SH-SY5Y (cell line): ENCODE measurements around the gene SFXN1.

Experiments
- GATA2 ChIP-seq: IDR thresholded peaks from 2 replicates; pipeline ENCODE4 v1.6.1; 2011; ENCODE audit warnings: mild to moderate bottlenecking, low read depth, low read length
- GATA3 ChIP-seq: IDR thresholded peaks from 2 replicates; pipeline ENCODE4 v1.6.1; 2011; ENCODE audit warnings: low read depth, mild to moderate bottlenecking, low read length, moderate library complexity

Gene SFXN1

DNA sequence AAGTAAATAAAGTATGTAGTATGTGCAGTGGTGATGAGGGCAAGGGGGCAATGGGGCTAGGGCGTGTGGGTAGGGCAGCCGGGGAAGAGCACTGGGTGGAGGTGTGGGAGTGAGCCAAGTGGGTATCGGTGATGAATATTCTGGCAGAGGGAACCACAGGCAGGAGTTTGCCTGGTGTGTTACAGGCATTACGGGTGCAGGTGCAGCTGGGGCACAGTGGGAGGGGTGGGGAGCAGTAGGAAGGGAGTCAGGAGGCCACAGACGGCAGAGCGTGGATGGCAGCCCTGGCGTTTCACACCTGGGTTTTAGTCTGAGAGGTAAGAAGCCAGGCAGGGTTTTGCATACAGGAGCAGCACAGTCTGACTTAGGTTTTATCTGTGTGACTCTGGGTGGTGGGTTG lies 35.4 kb downstream of the SFXN1 start:
- TF ChIP-seq GATA2 (no peak), GATA3 (no peak)

GRCh38 chr5:175516933-175517823 lies 38.8 kb downstream of the SFXN1 start:
- TF ChIP-seq GATA2 (no peak), GATA3 (no peak)

DNA sequence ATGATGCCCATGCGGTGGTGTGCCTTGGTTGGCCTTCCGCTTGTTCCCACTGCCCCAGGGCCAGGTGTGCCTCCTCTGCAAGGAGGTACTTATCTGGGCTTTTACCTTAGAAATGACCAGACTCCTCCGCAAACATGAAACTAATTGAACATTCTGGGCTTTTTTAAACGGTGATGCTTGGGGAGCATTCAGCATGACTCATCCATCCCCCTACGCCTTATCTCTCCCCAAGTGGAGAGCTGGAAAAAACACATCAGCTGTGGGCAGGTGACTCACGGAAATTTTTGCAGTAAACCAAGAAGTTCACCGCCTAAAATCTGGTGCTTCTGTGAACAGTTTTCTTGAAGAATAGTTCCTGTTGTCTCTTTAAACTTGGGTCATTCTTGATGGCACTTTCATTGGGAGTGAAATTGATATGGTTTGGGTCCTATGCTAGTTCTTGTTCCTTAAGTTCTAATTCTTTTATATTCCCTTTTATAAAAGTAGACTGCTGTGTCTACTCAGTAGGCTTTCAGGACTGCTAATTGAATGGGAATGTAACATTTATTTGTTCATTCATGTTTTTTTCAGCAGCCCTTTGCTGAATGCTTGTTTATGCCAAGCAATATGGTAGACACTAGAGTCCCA lies 39.6 kb downstream of the SFXN1 start:
- TF ChIP-seq GATA2 (no peak), GATA3 (no peak)

GRCh38 chr5:175519006-175519405 lies 40.6 kb downstream of the SFXN1 start:
- TF ChIP-seq GATA2, result no peak
- TF ChIP-seq GATA3, result no peak

DNA sequence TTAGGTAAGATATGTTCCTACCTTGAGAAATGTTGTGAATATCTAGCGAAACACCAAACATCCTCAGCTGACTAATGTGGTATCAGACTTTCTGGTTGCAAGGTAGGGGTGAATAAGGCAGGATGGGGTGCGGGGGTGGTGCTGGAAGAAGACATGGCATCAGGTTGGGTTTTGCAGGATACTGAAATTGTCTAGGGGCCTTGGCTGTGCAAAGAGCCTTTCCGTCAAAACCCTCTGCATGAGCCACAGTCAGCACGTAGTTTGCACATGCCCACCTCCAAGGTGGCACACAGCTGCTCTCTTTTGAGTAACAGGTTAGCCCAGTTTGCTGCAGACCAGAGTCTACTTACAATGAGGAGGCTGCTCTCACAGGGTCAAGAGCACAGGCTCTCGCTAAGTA lies 42.0 kb downstream of the SFXN1 start:
- TF ChIP-seq GATA2, result no peak
- no peak for TF ChIP-seq GATA3

DNA sequence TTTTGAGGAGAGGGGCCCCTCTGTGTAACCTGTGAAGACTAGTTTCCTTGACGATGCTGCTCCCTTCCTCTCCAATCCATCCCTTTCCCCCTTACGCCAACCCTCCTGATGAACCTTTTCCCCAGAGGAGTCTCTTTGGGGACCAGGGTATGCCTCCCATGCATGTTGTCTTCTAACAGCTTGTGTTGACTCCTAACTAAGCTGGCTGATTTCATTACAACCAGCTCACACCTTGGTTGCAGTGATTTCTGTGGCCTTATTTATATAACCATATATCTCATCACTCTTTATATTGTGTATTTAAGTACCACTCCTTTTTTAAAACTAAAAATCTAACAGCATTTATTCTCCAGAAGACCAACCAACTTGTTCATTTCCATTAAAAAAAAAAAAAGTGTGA lies 42.5 kb downstream of the SFXN1 start:
- no peak for TF ChIP-seq GATA3
- TF ChIP-seq GATA2, result no peak

DNA sequence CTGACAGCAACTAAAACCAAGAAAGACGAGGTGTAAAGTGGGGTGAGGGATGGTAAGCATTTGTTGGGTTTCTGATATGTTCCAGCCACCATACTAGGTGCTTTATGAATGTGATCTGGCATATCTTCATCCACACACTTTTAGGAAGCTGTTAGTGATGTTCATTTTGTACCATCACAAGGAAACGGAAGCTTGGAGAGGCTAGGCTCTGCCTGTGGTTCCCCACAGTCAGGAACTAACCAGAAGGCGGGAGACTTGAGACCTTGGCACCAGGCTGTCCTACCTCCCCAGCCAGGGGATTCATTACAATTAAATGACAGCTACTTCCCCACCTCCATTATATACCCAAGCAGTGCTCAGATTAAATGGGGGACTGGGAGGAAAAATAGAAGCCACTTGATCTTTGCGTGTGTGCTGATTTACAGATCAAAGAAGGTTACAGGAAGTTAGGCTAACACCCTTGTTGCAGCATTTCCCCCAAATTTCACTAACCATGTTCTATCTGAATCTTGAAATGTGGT lies 43.0 kb downstream of the SFXN1 start:
- no peak for TF ChIP-seq GATA2
- TF ChIP-seq GATA3, result no peak

GRCh38 chr5:175523292-175523691 lies 44.9 kb downstream of the SFXN1 start:
- TF ChIP-seq GATA2, result no peak
- no peak for TF ChIP-seq GATA3

- TF ChIP-seq GATA3 (no peak), GATA2 (no peak)
These were observed 45.9 kb downstream of the SFXN1 start for GRCh38 chr5:175524211-175524610.

DNA sequence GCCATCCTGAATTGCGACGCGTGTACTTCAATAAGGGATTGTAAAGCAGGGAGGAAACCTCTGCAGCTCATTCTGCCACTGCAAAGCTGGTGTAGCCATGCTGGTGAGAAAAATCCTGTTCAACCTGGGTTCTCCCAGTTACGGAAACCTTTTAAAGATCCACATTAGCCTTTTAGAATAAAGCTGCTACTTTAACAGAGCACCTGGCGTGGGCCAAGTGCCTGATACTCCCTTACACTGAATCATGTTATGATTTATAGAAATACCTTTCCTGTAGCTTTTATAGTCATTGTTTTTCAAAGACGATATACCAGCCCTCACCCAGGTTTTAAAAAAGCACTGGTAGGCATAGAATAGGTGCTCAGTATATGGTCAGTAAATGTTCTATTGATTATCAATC lies 48.3 kb downstream of the SFXN1 start:
- TF ChIP-seq GATA3 (no peak), GATA2 (no peak)

- TF ChIP-seq GATA3 (no peak), GATA2 (no peak)
These were observed 53.0 kb downstream of the SFXN1 start for GRCh38 chr5:175531361-175531760.

DNA sequence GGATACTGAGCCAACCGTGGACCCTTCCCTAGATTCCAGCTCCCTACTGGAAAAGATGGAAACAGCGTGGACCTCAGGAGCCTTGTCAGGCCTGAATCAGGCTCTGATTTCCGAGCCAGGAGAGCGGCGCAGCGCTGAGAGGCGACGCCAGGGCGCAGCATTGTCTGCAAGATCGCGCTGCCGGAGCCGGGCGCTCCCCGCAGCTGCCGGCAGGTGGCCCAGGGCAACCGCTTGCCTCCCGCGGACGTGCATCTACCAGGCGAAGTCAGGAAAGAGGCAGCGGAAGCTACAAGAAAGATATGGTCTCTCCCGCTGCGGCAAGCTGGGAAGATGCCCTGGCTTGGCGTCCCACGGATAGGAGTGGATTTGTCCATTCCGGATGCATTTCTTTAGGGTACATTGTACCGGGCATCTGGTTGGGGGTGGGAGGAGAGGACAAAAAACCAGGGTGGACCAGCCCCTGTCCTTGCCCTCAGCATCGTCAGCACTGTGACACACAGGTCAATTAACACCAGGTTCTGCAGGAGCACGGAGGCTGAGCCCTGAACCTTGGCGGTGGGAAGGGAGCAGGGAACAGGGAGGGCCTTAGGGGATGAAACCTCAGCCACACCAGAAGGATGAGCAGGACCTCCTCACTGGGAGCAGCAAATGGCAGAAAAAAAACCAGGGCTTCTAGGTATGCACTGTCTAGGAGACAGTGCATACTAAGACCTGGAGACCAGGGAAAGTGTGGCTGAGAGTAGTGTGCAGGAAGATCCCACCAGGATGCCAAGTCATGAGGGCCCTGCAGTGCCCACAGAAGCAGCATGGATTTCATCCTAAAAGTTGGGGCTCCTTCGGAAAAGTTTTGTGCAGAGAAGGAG lies 55.9 kb downstream of the SFXN1 start:
- TF ChIP-seq GATA2 (peak; percentile 40; the same call in 1 of the 2 replicates), GATA3 (no peak)

- TF ChIP-seq GATA2, result peak; percentile 74
- peak; percentile 27; the same call in 1 of the 2 replicates for TF ChIP-seq GATA3
These were observed 57.0 kb downstream of the SFXN1 start for GRCh38 chr5:175535331-175535730.

GRCh38 chr5:175535796-175536195 lies 57.4 kb downstream of the SFXN1 start:
- TF ChIP-seq GATA3 (no peak), GATA2 (no peak)
